B cell (primary cell): ENCODE measurements around the gene PDCD1LG2.

ENCODE experiments used
- EZH2 ChIP-seq: IDR thresholded peaks from 2 replicates; pipeline ENCODE4 v1.6.1; 2012; ENCODE audit warnings: borderline replicate concordance, low read depth, mild to moderate bottlenecking, moderate library complexity, low read length; ENCODE audit not compliant: insufficient read depth, poor library complexity, severe bottlenecking
- TF ChIP-seq, protein P1 (sequence below): fragments of 200-600 bp; IDR thresholded peaks from one replicate; pipeline ENCODE4 v1.8.0; 2022; ENCODE audit warnings: antibody characterized with exemption, mild to moderate bottlenecking

DNA sequence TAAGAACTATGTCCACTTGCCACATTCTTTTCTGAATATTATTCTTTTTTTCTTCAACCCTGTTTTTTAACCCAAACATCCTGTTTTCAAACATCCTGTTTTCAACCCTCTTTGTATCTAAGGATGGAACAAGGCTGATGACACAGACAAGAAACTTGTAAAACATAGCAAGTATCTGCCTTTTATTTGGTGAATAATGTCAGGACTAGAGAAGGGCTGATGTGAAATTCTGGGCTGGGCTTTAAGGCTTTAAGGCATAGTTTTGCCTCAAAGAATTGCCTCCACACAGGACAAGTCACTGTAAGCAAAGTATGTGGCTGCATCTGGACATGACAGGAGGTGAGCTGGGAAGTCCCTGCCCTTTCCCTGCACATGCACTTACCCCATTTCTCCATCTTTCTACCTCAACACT, 76.1 kb downstream of the PDCD1LG2 start:
- TF ChIP-seq, protein P1, sequence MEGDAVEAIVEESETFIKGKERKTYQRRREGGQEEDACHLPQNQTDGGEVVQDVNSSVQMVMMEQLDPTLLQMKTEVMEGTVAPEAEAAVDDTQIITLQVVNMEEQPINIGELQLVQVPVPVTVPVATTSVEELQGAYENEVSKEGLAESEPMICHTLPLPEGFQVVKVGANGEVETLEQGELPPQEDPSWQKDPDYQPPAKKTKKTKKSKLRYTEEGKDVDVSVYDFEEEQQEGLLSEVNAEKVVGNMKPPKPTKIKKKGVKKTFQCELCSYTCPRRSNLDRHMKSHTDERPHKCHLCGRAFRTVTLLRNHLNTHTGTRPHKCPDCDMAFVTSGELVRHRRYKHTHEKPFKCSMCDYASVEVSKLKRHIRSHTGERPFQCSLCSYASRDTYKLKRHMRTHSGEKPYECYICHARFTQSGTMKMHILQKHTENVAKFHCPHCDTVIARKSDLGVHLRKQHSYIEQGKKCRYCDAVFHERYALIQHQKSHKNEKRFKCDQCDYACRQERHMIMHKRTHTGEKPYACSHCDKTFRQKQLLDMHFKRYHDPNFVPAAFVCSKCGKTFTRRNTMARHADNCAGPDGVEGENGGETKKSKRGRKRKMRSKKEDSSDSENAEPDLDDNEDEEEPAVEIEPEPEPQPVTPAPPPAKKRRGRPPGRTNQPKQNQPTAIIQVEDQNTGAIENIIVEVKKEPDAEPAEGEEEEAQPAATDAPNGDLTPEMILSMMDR = no peak
- TF ChIP-seq EZH2 = no peak
